ENCODE data around the gene CGB1.

- no peak for TF ChIP-seq SNAI2 (CRISPR knock-in tag; IDR thresholded peaks at IDR 0.05)
- no peak for TF ChIP-seq ZFP3 (CRISPR knock-in tag; IDR thresholded peaks at IDR 0.05)
- TF ChIP-seq ARNTL (CRISPR knock-in tag; IDR thresholded peaks at IDR 0.05; ENCODE audit: borderline replicate concordance, low read depth): no peak
- TF ChIP-seq PATZ1 (CRISPR knock-in tag; IDR thresholded peaks at IDR 0.05; ENCODE audit: borderline replicate concordance): no peak
- no peak for TF ChIP-seq CREB5 (CRISPR knock-in tag; IDR thresholded peaks at IDR 0.05; ENCODE audit: low read depth)
- no peak for TF ChIP-seq GLIS3 (CRISPR knock-in tag; IDR thresholded peaks at IDR 0.05)
These were observed 49.6 kb upstream of the CGB1 start for GRCh38 chr19:49086296-49086695.
